Measurements from ENCODE around the gene MYOZ1.

MYOZ1 gene

GRCh38 chr10:73655990-73656298, 14.7 kb upstream of the MYOZ1 start, which contains the start of gene SYNPO2L:
Gene SYNPO2L, minus strand, starts transcription at chr10:73656029. Its CDS starts 107 bp downstream, at chr10:73655922.
- no peak within 1 kb of the TSS for H3K9ac ChIP-seq (ENCODE audit: insufficient read length)
- DNase-seq (ENCODE audit: low read depth, low spot score): no peak
- TF ChIP-seq POLR2AphosphoS5 (IDR thresholded peaks at IDR 0.05; ENCODE audit: borderline replicate concordance, low read depth, low read length) (no peak), FOXP2 (optimal IDR thresholded peaks at IDR 0.05; ENCODE audit: control extremely low read depth, extremely low read length, insufficient read depth) (no peak), EZH2 (IDR thresholded peaks at IDR 0.05) (no peak)

GRCh38 chr10:73655257-73655989, 14.1 kb upstream of the MYOZ1 start:
- Histone ChIP-seq H3K36me3 (ENCODE audit: insufficient read depth, low read length) (no peaks in the 10 kb centered on the region), H3K9ac (ENCODE audit: insufficient read length) (no peak overlapping the region), H3K4me3 (no peak overlapping the region), H3K9me3 (ENCODE audit: low read depth, low read length) (no peaks in the 10 kb centered on the region), H3K27ac (no peak overlapping the region)
- DNase-seq (ENCODE audit: low read depth, low spot score): no peak
- TF ChIP-seq FOXP2 (optimal IDR thresholded peaks at IDR 0.05; ENCODE audit: control extremely low read depth, extremely low read length, insufficient read depth) (no peak), EZH2 (IDR thresholded peaks at IDR 0.05) (no peak), POLR2AphosphoS5 (IDR thresholded peaks at IDR 0.05; ENCODE audit: borderline replicate concordance, low read depth, low read length) (no peak)

More at GRCh38 chr10:73655990-73656298, 14.7 kb upstream of the MYOZ1 start, which contains the start of gene SYNPO2L:
- Histone ChIP-seq H3K36me3 (ENCODE audit: insufficient read depth, low read length) (no peaks in the 10 kb centered on the region), H3K27ac (no peak within 1 kb of the TSS), H3K9me3 (ENCODE audit: low read depth, low read length) (no peaks in the 10 kb centered on the region), H3K4me3 (no peak within 1 kb of the TSS)

DNA sequence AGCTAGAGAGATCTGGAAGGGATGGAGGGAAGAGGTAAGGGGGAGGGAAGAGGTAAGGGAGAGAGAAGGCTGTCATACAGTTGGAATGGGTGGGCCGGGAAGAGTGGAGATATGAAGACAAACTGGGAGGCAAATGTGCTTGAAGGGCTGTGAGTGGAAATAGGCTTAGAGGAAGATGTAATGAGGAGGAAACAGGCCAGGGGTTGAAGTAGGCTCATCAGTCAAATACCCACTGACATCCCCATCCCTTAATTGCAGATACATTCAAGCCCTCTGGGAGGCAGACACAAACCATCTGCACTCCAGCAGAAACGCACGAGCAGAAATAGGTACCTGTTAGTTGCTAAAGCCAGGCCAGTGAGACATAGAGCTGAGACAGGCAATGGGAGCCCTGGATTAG, 12.4 kb upstream of the MYOZ1 start:
- Histone ChIP-seq H3K36me3 (ENCODE audit: insufficient read depth, low read length) (no peaks in the 10 kb centered on the region), H3K27ac (no peak overlapping the region), H3K4me3 (no peak overlapping the region), H3K9ac (ENCODE audit: insufficient read length) (no peak overlapping the region), H3K9me3 (ENCODE audit: low read depth, low read length) (no peaks in the 10 kb centered on the region)
- no peak for DNase-seq (ENCODE audit: low read depth, low spot score)
- TF ChIP-seq EZH2 (IDR thresholded peaks at IDR 0.05) (no peak), FOXP2 (optimal IDR thresholded peaks at IDR 0.05; ENCODE audit: control extremely low read depth, extremely low read length, insufficient read depth) (no peak), POLR2AphosphoS5 (IDR thresholded peaks at IDR 0.05; ENCODE audit: borderline replicate concordance, low read depth, low read length) (no peak)

GRCh38 chr10:73653195-73653594, 11.9 kb upstream of the MYOZ1 start:
- H3K9me3 ChIP-seq (ENCODE audit: low read depth, low read length): no peaks in the 10 kb centered on the region
- TF ChIP-seq EZH2 (IDR thresholded peaks at IDR 0.05): no peak
- no peak for TF ChIP-seq FOXP2 (optimal IDR thresholded peaks at IDR 0.05; ENCODE audit: control extremely low read depth, extremely low read length, insufficient read depth)
- no peak for TF ChIP-seq POLR2AphosphoS5 (IDR thresholded peaks at IDR 0.05; ENCODE audit: borderline replicate concordance, low read depth, low read length)
- no peak for DNase-seq (ENCODE audit: low read depth, low spot score)
- H3K27ac ChIP-seq: no peak overlapping the region
- H3K9ac ChIP-seq (ENCODE audit: insufficient read length): no peak overlapping the region
- H3K4me3 ChIP-seq: no peak overlapping the region
- H3K36me3 ChIP-seq (ENCODE audit: insufficient read depth, low read length): no peaks in the 10 kb centered on the region

- DNase-seq (ENCODE audit: low read depth, low spot score): no peak
- Histone ChIP-seq H3K9me3 (ENCODE audit: low read depth, low read length) (no peaks in the 10 kb centered on the region), H3K9ac (ENCODE audit: insufficient read length) (no peak overlapping the region), H3K4me3 (no peak overlapping the region), H3K36me3 (ENCODE audit: insufficient read depth, low read length) (no peaks in the 10 kb centered on the region), H3K27ac (no peak overlapping the region)
- TF ChIP-seq FOXP2 (optimal IDR thresholded peaks at IDR 0.05; ENCODE audit: control extremely low read depth, extremely low read length, insufficient read depth) (no peak), POLR2AphosphoS5 (IDR thresholded peaks at IDR 0.05; ENCODE audit: borderline replicate concordance, low read depth, low read length) (no peak), EZH2 (IDR thresholded peaks at IDR 0.05) (no peak)
These were observed 9.5 kb upstream of the MYOZ1 start for GRCh38 chr10:73650537-73651331.

GRCh38 chr10:73649876-73650536, 8.7 kb upstream of the MYOZ1 start:
- Histone ChIP-seq H3K4me3 (no peak overlapping the region), H3K9me3 (ENCODE audit: low read depth, low read length) (no peaks in the 10 kb centered on the region), H3K27ac (no peak overlapping the region), H3K36me3 (ENCODE audit: insufficient read depth, low read length) (no peaks in the 10 kb centered on the region), H3K9ac (ENCODE audit: insufficient read length) (no peak overlapping the region)
- TF ChIP-seq FOXP2 (optimal IDR thresholded peaks at IDR 0.05; ENCODE audit: control extremely low read depth, extremely low read length, insufficient read depth) (no peak), EZH2 (IDR thresholded peaks at IDR 0.05) (no peak), POLR2AphosphoS5 (IDR thresholded peaks at IDR 0.05; ENCODE audit: borderline replicate concordance, low read depth, low read length) (no peak)
- DNase-seq (ENCODE audit: low read depth, low spot score): no peak

DNA sequence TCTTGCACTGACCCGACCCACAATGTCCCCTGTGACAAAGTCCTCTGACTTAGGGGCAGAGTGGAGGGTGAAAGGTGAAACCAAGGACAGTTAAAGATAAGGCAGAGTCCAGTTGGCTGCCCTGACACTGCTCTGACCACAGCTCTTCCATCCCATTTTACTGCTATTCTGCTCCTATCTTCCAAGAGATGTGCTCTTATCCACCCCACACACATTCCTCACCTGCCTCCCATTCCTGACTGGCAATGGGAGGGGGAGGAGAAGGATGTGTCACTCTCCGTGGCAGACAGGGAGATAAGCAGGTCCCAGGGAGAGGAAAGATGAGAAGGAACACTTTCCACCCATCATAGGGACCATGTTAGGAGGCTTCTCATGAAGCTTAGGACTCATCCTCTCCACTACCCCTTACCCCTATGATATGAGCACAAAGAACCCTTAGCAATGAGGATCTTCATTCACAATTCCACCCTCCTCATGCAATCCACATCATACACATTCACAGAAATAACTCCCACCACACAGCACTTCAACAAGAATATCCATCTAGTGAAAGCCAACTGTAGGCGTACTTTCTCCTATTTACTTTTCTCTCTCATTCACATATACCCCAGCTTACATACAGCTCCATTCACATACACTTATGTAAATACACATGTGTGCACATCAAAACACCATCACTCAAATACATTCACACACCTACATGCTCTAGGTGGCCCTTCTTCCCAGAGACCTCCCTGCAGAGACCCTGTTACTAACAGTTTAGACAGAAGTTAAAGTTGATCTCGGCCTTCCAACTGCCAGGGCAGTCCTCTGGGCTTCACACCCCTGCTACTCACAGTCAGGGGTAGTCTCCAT, 7.9 kb upstream of the MYOZ1 start:
- TF ChIP-seq FOXP2 (optimal IDR thresholded peaks at IDR 0.05; ENCODE audit: control extremely low read depth, extremely low read length, insufficient read depth) (no peak), POLR2AphosphoS5 (IDR thresholded peaks at IDR 0.05; ENCODE audit: borderline replicate concordance, low read depth, low read length) (no peak), EZH2 (IDR thresholded peaks at IDR 0.05) (no peak)
- DNase-seq (ENCODE audit: low read depth, low spot score): no peak
- H3K4me3 ChIP-seq: no peak overlapping the region
- H3K27ac ChIP-seq: no peak overlapping the region
- H3K36me3 ChIP-seq (ENCODE audit: insufficient read depth, low read length): no peaks in the 10 kb centered on the region
- no peaks in the 10 kb centered on the region for H3K9me3 ChIP-seq (ENCODE audit: low read depth, low read length)
- H3K9ac ChIP-seq (ENCODE audit: insufficient read length): no peak overlapping the region

Measured in SK-N-MC (cell line).